GM12801 (cell line): ENCODE measurements around the gene HIF1AN.

Experiments used
- CTCF ChIP-seq: IDR thresholded peaks from one replicate; pipeline ENCODE4 v1.5.1; 2011; ENCODE audit warnings: control low read depth; ENCODE audit not compliant: insufficient read length; ENCODE audit errors: extremely low read depth

The HIF1AN gene

GRCh38 chr10:100586959-100587358 lies 51.2 kb downstream of the HIF1AN start:
- no peak for TF ChIP-seq CTCF

GRCh38 chr10:100598166-100598565 lies 62.4 kb downstream of the HIF1AN start:
- no peak for TF ChIP-seq CTCF

GRCh38 chr10:100600218-100600617 lies 64.5 kb downstream of the HIF1AN start:
- TF ChIP-seq CTCF = no peak

- TF ChIP-seq CTCF = no peak
Measured at GRCh38 chr10:100607439-100607838, 71.7 kb downstream of the HIF1AN start.
